NCI-H1105 treated with DMSO at 0.1 percent for 48 hours (cell line): ENCODE data around the gene PHACTR3.

Experiments used
- DNase-seq: peaks from one replicate; lab custom pipeline; 2025; lab: John Stamatoyannopoulos, UW

PHACTR3 gene

GRCh38 chr20:59731376-59731775 is 127.0 kb downstream of the PHACTR3 start:
- DNase-seq, result no peak

DNA sequence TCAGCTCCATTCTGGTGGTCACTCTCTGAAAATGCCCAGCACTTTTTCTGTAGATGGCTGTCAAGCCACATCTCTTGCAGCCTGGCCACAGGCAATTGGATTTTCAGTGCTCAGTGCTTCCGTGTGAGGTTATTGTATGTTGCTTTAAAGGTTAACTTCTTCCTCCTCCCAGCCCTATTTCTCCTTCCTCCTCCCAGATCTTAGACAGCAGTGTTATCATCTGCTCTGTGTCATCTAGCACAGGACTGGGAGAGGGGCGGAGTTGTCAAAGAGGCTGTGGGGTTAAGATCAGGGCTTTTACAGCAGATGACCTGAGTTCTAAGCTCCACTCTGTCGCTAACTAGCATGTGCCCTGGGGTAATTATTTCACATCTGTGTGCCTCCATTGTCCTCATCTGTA is 129.0 kb downstream of the PHACTR3 start:
- DNase-seq, result no peak

GRCh38 chr20:59735486-59735885 is 131.1 kb downstream of the PHACTR3 start:
- DNase-seq, result no peak

DNA sequence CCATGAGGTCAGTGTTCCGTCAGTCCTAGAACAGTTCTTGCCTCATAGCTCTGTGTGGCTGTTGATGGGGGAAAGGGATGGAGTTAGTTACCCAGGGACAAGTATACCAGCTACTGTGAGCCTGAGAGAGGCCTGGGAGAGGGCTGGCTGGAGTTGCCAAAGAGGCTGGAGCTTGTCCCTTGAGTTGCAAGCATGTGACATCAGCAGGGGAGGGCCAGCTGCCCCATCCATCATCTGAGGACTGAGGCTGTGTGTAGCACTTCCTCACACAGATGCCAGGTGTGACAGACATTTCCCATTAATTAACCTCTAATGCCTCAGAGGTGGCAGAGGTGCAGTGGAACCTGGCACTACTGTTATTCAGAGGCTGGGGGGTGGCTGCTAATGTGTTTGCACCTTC is 131.6 kb downstream of the PHACTR3 start:
- DNase-seq, result peak; percentile 5

GRCh38 chr20:59736366-59736765 is 132.0 kb downstream of the PHACTR3 start:
- DNase-seq, result no peak

GRCh38 chr20:59737073-59737666 is 132.8 kb downstream of the PHACTR3 start:
- DNase-seq, result no peak

- DNase-seq, result no peak
Observed at GRCh38 chr20:59737816-59738215, 133.5 kb downstream of the PHACTR3 start.

DNA sequence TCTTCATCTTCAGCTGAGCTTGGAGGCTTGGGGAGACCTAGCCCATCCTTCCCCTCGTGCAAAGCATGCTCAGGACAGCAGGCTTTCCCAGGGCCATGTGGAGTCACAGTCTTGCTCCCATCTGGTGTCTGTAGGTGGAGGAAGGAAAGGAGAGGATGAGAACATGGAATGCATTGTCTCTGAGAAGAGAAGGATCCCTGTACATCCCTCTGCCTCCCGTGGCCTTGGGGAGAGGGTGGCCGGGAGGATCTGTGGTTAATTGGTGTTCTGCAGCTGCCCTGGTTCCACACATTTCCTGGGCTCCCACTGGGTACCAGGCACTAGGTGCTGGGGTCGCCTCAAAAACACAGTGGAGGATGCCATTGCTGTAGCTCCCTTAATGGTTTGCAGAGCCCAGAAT is 134.5 kb downstream of the PHACTR3 start:
- no peak for DNase-seq

- no peak for DNase-seq
Observed at GRCh38 chr20:59740621-59741020, 136.3 kb downstream of the PHACTR3 start.

DNA sequence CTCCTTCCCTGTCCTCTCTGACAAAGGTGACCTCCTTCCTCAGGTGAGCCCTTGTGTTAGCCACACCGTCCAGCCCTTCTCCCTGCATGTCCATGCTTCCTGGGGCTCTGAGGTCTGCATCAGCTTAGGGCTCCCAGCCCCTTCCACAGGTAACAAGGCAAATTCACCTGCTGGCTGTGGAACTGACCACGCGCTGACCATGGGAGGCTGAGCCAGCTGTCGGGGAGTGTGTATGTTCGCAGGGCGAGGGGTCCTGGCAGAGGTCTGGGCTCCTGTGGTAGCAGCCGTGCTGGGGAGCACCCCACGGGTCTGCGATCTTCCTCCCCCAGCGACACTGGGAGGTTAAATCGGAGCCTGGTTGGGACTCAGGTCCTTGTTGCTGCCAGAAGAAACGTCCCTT is 136.7 kb downstream of the PHACTR3 start:
- no peak for DNase-seq

DNA sequence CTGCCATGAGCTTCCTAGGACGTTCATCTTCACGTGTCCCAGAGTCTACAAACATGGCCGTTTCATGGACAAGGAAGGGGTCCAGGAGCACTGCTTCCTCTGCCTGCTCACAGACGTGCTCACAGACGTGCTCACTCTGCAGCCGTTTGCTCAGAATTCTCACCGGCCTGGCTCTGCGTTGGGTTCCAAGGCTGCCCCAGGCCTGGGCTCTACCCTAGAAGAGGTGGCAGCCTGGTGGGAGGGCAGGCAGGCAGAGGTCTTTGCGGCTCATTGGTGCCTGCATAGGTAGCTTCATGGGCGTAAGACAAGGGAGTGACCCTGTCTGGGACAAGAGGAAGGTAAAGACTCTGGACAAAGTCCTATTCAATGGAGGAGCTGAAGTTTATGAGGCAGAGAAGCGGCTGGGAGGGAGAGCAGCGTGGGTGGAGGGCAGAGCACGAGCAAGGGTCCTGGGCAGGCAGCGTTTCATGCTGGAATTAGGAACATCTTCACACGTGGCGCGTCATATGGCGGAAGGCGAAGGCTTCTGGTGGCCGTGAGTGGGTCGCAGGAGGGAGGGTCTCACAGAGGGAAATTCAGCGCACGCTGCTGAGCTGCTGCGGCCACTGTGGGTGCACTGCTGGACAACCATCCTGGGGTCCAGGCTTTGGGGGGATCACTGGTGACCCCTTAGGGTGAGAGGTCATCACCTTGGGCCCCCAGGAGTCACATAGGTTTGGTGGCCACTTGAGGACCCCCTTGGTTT is 138.2 kb downstream of the PHACTR3 start:
- no peak for DNase-seq

GRCh38 chr20:59743308-59743707 is 139.0 kb downstream of the PHACTR3 start:
- no peak for DNase-seq

DNA sequence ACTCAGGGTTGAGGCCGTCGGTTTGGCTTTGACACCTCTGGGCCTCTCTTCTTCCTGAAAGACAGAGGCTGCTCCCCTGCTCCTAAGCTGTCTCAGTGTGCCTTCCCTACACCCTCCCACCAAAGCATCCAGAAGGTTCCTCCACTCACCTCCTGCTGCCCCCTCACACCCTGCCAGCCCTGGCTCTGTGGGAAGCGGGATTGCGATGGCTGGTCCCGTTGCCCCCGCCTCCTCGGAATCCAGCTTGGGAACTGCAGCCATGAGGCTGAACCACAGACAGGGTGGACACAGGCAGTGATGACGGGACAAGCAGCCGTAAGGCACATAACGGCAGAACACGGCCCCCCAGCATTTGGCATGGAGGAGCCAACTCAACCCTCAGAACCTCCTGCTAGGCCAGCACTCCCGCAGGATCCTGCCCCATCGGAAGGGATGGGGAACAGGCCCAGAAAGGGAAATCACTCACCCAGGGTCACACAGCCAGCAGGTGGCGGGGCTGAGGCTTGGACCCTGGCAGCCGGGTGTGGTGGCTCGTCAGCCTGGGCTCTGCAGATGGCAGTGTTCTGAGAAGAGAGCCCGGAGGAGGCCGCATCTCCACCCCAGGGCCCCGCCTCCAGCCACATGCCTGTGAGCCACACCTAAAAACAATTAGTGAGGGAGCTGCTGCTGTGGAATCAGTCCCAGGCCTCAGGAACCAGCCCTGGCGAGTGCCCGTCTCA is 139.6 kb downstream of the PHACTR3 start:
- no peak for DNase-seq

- no peak for DNase-seq
Observed at GRCh38 chr20:59744756-59745155, 140.4 kb downstream of the PHACTR3 start.

- no peak for DNase-seq
Observed at GRCh38 chr20:59745201-59745600, 140.9 kb downstream of the PHACTR3 start.

- DNase-seq, result no peak
Observed at GRCh38 chr20:59745716-59746115, 141.4 kb downstream of the PHACTR3 start.

GRCh38 chr20:59746155-59746554 is 141.8 kb downstream of the PHACTR3 start:
- no peak for DNase-seq

- no peak for DNase-seq
Observed at GRCh38 chr20:59747671-59748515, 143.6 kb downstream of the PHACTR3 start.

- DNase-seq, result no peak
Observed at GRCh38 chr20:59748619-59749191, 144.4 kb downstream of the PHACTR3 start.

GRCh38 chr20:59749301-59749700 is 145.0 kb downstream of the PHACTR3 start:
- no peak for DNase-seq

GRCh38 chr20:59750209-59750840 is 146.0 kb downstream of the PHACTR3 start:
- DNase-seq, result no peak
